CD4-positive, alpha-beta T cell (primary cell): ENCODE results near the gene PCYOX1L. TPM values are rescaled to one million over a fixed set of nuclear protein-coding genes. Genes with fewer than 3 reads are reported as not detected.

Experiments
- ATAC-seq: fragments of 200-7000 bp; cut with Tn5 transposase; one replicate; pipeline ENCODE4 v1.10.0; 2022; ENCODE audit warnings: mild to moderate bottlenecking; ENCODE audit not compliant: poor library complexity
- CTCF ChIA-PET: fragments of 350-600 bp; sonication (Branson Sonifier 250); formaldehyde crosslinking; loops from one replicate; lab custom pipeline; 2021; ENCODE audit warnings: antibody characterized with exemption, inconsistent platforms; lab: Charles Lee
- POLR2A ChIA-PET: fragments of 350-600 bp; sonication (Branson Sonifier 250); formaldehyde crosslinking; loops from one replicate; lab custom pipeline; 2021; ENCODE audit warnings: antibody characterized with exemption, inconsistent platforms; lab: Charles Lee
- DNase-seq, 14 experiments: peaks; one replicate each; pipeline ENCODE4 v3.0.0-alpha.2; 2013 to 2020; ENCODE audit warnings: mixed read lengths in 2 of 14
- H3K27ac ChIP-seq, 2 donors: one replicate each; pipeline versions ENCODE4 v1.5.1 to v1.7.0; 2013; ENCODE audit warnings: low read length in 2 of 2, low read depth in 1 of 2, mild to moderate bottlenecking in 1 of 2
- H3K27me3 ChIP-seq, 2 experiments: 1 replicate in 1 of 2; 2 replicates in 1 of 2; pipeline versions ENCODE4 v1.6.1 to v1.7.0; 2013; ENCODE audit warnings: low read length in 2 of 2, control low read depth in 1 of 2, mild to moderate bottlenecking in 1 of 2, moderate library complexity in 1 of 2; ENCODE audit not compliant: insufficient read depth in 2 of 2, control insufficient read depth in 1 of 2
- H3K36me3 ChIP-seq: one replicate; pipeline ENCODE4 v1.6.1; 2013; ENCODE audit warnings: low read length, control low read depth; ENCODE audit not compliant: insufficient read depth
- H3K4me1 ChIP-seq: one replicate; pipeline ENCODE4 v1.6.1; 2013; ENCODE audit warnings: low read length, control low read depth; ENCODE audit not compliant: insufficient read depth
- H3K4me3 ChIP-seq: one replicate; pipeline ENCODE4 v1.5.1; 2013; ENCODE audit warnings: mild to moderate bottlenecking, low read length, moderate library complexity
- H3K9me3 ChIP-seq, 2 experiments: 1 replicate in 1 of 2; 2 replicates in 1 of 2; pipeline versions ENCODE4 v1.6.1 to v1.7.0; 2013; ENCODE audit warnings: low read length in 2 of 2, mild to moderate bottlenecking in 2 of 2, control low read depth in 1 of 2, moderate library complexity in 1 of 2; ENCODE audit not compliant: control insufficient read depth in 1 of 2, insufficient read depth in 1 of 2
- H3K27ac Mint-ChIP-seq: one replicate; pipeline ENCODE4 v1.8.0; 2020; ENCODE audit warnings: mixed read lengths
- H3K27me3 Mint-ChIP-seq: one replicate; pipeline ENCODE4 v1.8.0; 2021; ENCODE audit warnings: mixed read lengths
- H3K36me3 Mint-ChIP-seq: one replicate; pipeline ENCODE4 v1.8.0; 2021; ENCODE audit warnings: low read depth, mixed read lengths
- H3K4me1 Mint-ChIP-seq: one replicate; pipeline ENCODE4 v1.8.0; 2021; ENCODE audit warnings: low read depth, mixed read lengths
- H3K4me3 Mint-ChIP-seq: one replicate; pipeline ENCODE4 v1.8.0; 2020; ENCODE audit warnings: mild to moderate bottlenecking, mixed read lengths
- H3K9me3 Mint-ChIP-seq: one replicate; pipeline ENCODE4 v1.8.0; 2020; ENCODE audit warnings: mixed read lengths
- intact Hi-C, 2 experiments: fragments of 100-400 bp; cut with DNase I in 1 of 2; cut with micrococcal nuclease in 1 of 2; formaldehyde crosslinking; loops; one replicate each; pipeline versions ENCODE4 v1.15.1 to v1.9.0; 2023 to 2025; cut with DNase I, micrococcal nuclease
- total RNA-seq, 174 experiments: library from RNA in 2 of 174; stranded (reverse) in 2 of 174; gene quantifications; one replicate each; pipeline ENCODE4 v1.2.3 and lab custom pipeline; 2021 to 2026
- TF ChIP-seq, protein P1 (sequence below): fragments of 200-600 bp; IDR thresholded peaks from one replicate; pipeline ENCODE4 v1.8.0; 2022; ENCODE audit warnings: antibody characterized with exemption, mild to moderate bottlenecking

PCYOX1L gene
- total RNA-seq, 2 experiments from 2014 or later = 22.9 to 24.8 TPM

DNA sequence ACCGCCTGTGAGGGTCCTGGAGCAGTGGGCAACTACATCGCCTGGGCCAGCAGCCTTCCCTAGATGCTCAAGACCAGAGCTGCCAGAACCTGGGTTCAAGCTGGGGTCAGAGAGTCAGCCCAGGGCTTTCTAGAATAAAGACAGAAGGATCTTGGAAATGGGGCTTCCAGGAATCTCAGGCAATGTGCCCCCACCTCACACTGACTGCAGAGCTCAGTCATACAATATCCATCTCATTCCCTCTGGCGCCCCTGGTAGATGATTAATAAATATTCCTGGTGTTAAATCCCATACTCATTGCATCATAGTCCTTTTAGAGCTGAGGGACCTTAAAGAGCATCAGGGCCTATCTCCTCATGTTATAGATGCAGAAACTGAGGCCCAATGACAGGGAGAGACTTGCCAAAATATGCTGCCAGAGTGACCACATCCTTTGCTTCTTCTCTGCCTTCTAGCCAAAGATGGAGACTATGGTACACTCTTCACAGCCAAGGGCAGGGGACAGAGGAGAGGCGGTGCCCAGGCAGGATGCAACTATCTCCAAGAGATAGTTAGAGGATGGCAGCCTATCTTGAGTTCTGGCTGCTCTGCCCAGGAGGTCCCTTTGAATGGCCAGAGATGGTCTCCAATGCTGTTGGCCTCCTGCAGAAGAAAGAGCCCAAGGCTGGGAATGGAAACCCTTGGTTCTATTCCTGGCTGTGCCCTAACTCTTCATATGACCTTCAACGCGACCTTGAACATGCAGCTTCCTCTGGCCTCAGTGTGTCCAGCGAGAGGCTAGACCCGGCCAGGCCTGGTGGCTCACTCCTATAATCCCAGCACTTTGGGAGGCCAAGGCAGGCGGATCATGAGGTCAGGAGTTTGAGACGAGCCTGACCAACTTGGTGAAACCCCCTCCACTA is 57.5 kb downstream of the PCYOX1L start:
- ChIA-PET CTCF (no interaction called here), POLR2A (no interaction called here)
- TF ChIP-seq, protein P1, sequence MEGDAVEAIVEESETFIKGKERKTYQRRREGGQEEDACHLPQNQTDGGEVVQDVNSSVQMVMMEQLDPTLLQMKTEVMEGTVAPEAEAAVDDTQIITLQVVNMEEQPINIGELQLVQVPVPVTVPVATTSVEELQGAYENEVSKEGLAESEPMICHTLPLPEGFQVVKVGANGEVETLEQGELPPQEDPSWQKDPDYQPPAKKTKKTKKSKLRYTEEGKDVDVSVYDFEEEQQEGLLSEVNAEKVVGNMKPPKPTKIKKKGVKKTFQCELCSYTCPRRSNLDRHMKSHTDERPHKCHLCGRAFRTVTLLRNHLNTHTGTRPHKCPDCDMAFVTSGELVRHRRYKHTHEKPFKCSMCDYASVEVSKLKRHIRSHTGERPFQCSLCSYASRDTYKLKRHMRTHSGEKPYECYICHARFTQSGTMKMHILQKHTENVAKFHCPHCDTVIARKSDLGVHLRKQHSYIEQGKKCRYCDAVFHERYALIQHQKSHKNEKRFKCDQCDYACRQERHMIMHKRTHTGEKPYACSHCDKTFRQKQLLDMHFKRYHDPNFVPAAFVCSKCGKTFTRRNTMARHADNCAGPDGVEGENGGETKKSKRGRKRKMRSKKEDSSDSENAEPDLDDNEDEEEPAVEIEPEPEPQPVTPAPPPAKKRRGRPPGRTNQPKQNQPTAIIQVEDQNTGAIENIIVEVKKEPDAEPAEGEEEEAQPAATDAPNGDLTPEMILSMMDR = no peak
- no peaks in the 10 kb centered on the region for H3K9me3 ChIP-seq
- H3K27me3 ChIP-seq = no peaks in the 10 kb centered on the region
- no peaks in the 10 kb centered on the region for H3K27me3 Mint-ChIP-seq
- intact Hi-C loops = no loop called here
- ATAC-seq (no peak), DNase-seq (no peak)
- no peaks in the 10 kb centered on the region for H3K4me1 Mint-ChIP-seq
- no peak overlapping the region for H3K4me3 ChIP-seq
- H3K4me1 ChIP-seq = no peaks in the 10 kb centered on the region
- H3K27ac ChIP-seq = no peak overlapping the region
- no peak overlapping the region for H3K27ac Mint-ChIP-seq
- no peaks in the 10 kb centered on the region for H3K36me3 ChIP-seq
- no peak overlapping the region for H3K4me3 Mint-ChIP-seq
- H3K36me3 Mint-ChIP-seq = no peaks in the 10 kb centered on the region
- H3K9me3 Mint-ChIP-seq = no peaks in the 10 kb centered on the region

DNA sequence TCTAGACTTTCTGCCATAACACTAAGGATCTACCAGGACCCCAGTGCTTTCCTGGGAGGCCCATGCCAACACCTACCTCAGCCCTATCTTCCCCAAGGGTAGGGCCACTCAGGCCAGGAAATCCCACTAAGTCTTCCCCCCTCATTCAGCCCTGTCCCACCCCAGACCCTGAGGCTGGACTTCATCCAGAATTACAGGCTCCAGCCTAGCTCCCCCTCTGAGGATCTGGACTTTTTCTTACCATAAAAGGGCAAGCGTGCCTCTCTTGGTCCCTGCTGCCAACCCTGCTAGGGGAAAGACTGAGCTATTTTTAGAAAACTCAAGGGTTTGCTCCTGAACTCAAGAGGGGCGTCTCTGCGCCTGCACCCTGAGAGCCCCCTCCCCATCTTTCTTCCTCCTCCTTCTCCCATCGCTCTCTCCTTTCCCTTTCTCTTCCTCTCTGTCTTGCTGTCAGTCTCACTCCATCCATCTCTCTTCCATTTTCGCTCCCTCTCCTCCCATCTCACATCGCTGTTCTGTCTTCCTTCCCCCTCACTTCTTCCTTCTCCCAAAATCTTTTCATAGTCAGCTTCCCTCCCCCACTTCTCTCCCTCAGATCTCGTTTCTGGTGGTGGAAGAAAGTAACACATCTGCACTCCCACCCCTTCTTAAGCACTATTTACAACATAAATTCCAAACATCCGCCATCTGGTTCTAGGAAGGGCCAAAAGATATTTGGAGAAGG is 59.3 kb downstream of the PCYOX1L start:
- intact Hi-C loops = no loop called here
- DNase-seq (no peak), ATAC-seq (no peak)
- no peaks in the 10 kb centered on the region for H3K36me3 ChIP-seq
- ChIA-PET CTCF (no interaction called here), POLR2A (no interaction called here)
- no peaks in the 10 kb centered on the region for H3K27me3 ChIP-seq
- no peak overlapping the region for H3K27ac ChIP-seq
- no peaks in the 10 kb centered on the region for H3K4me1 ChIP-seq
- no peak overlapping the region for H3K4me3 Mint-ChIP-seq
- H3K4me3 ChIP-seq = no peak overlapping the region
- H3K27ac Mint-ChIP-seq = no peak overlapping the region
- no peaks in the 10 kb centered on the region for H3K27me3 Mint-ChIP-seq
- H3K36me3 Mint-ChIP-seq = no peaks in the 10 kb centered on the region
- H3K4me1 Mint-ChIP-seq = peaks cover 4% of the 10 kb centered on the region
- TF ChIP-seq, protein P1 = no peak
- no peaks in the 10 kb centered on the region for H3K9me3 ChIP-seq
- no peaks in the 10 kb centered on the region for H3K9me3 Mint-ChIP-seq

DNA sequence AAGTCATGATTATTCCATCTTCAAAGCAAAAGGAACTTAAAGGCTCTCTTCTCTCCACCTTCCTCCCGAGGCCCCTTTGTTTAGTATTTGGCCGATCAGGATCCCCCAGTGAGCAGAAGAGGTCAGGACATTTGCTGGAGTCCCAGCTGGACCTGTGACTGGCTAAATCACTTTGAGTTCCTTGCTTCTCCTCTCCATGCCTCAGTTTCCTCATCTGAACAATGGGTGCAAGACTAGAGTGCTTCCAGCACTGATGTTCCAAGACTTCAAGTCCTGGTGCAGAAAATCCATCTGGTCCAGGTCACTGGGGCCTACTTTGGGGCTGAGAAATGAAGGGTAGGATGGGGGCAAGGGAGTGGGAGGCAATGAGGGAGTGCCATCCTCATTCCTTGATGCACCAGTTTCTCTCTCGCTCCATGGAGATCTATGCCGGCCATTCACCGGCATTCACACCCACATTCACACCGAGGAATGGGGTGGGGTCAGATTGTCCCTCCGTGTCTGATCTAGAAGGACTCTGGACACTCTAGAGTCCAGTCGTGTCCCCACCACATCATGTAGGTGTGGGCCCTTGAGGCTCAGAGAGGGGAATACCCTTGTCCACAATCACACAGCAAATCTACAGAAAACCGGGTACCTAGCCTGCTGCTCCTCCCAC is 60.0 kb downstream of the PCYOX1L start:
- no peaks in the 10 kb centered on the region for H3K9me3 ChIP-seq
- no peaks in the 10 kb centered on the region for H3K27me3 Mint-ChIP-seq
- H3K4me3 Mint-ChIP-seq = no peak overlapping the region
- CTCF ChIA-PET = no interaction called here
- no peaks in the 10 kb centered on the region for H3K36me3 ChIP-seq
- no peaks in the 10 kb centered on the region for H3K36me3 Mint-ChIP-seq
- POLR2A ChIA-PET = no interaction called here
- peaks cover 4% of the 10 kb centered on the region for H3K4me1 ChIP-seq
- no peak overlapping the region for H3K27ac ChIP-seq
- H3K27ac Mint-ChIP-seq = no peak overlapping the region
- no peaks in the 10 kb centered on the region for H3K27me3 ChIP-seq
- H3K9me3 Mint-ChIP-seq = no peaks in the 10 kb centered on the region
- ATAC-seq = no peak
- peaks cover 6% of the 10 kb centered on the region for H3K4me1 Mint-ChIP-seq
- TF ChIP-seq, protein P1 = no peak
- H3K4me3 ChIP-seq = no peak overlapping the region
- no peak for DNase-seq
- intact Hi-C loops = no loop called here
